GM21447 (cell line): Measurements from ENCODE around the gene RAMP1.

Source experiments
- ATAC-seq: cut with Tn5 transposase; IDR thresholded peaks from one replicate; pipeline ENCODE4 v1.9.1; 2021; ENCODE audit not compliant: unreplicated experiment

The RAMP1 gene

DNA sequence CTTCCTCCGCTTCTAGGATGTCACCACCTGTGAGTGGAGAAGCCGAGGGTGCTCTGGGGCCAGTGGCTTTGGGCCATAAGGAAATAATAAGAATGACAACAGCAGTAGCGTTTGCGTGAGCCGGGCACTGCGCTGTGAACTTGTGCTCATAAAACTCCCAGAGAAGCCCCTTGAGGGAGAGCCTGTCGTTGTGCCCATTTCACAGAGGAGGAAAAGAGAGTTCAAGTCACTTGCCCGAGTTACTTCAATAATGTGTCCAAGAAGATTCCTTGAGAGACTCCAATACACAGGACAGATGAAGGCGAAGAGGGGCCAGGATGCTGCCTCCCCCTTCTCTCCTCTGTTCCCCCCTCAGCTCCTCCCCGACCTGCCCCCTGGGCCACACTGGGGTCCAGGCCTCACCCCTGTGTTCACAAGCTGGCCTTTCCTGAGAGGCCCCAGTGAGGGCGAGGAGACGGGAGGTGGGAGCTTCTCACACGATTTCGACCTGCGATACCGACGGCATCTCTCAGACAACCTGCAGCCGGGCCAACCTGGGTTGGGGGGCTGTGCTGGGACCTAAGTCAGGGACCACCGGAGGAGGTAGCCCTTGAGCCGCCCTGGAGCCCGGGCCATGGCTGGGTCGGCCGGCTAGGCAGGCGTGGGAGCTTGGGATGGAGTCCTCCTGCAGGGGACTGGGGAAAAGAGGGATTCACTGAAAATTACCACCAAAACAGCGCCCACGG is 53.9 kb downstream of the RAMP1 start:
- ATAC-seq: no peak

DNA sequence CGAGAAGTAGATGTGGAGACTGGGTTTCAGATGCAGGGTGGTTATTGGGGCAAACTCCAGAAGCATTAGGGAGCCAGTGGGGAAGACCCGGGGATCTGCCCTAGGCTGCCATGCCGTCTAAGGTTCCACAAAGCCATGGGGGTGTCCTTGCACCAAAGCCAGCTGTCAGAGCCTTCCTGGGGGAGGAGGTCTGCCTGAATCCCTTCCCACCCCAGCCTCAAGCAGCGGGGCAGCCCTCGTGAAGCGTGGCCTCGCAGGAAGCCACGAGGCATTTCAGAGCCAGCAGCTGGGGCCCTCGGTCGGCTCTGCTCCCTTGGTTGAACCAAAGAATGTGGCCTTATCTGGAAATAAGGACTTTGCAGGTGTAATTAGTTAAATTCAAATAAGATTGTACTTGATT is 56.2 kb downstream of the RAMP1 start:
- no peak for ATAC-seq

DNA sequence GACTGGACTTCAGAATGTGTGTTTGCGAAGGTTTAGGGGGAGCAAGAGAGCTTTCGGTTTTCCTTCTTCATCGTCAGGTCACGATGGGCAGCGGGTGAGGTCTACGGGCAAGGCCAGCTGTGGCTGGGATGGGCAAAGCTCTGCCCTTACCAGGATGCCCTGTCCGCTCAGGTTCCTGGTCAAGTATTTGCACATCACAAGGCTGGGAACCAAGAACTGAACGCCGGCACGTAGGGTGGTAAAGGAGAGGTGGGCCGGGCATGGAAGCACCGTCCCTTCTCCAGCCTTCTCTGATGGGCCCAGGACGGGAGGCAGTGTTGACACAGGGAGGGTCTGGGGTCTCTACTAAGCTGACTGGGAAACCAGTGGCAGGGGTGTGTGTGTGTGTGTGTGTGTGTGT is 56.9 kb downstream of the RAMP1 start:
- ATAC-seq: no peak

DNA sequence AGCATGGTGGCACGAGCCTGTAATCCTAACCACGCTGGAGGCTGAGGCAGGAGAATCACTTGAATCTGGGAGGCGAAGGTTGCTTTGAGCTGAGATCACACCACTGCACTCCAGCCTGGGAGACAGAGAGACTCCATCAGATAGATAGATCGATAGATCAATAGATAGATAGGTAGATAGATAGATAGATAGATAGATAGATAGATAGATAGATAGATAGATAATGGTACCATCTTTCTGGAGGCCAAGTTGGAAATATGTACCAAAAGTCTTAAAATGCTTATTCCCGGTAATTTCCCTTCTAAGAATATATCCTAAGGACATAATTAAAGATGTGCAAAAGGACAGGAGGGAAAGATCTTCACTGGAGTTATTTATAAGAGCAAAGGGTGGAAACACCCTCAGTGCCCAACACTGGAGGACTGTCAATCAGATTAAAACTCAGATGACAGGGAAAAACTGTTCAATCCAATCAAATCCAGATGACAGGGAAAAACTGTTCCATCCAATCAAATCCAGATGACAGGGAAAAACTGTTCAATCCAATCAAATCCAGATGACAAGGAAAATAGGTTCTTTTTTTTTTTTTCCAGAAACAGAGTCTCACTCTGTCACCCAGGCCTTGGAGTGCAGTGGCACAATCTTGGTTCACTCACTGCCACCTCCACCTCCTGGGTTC is 58.4 kb downstream of the RAMP1 start:
- no peak for ATAC-seq

DNA sequence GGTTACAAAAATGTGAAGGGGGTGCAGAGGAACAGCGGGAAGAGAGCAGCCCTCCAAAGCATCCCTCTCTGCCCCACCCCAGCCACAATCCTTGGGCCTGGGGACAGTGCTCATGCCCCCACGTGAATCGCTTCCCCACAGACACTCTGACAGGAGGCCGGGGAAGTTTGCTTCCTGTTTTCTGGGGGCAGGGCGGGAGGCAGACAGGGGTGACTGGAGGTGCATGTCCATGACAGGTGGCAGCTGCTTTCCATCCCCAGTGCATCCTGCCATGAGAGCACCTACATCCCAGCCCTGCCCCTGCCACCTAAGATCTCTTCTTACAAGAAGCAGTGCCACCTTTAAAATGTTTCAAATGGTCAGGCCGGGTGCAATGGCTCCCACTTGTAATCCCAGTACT is 60.2 kb downstream of the RAMP1 start:
- no peak for ATAC-seq

DNA sequence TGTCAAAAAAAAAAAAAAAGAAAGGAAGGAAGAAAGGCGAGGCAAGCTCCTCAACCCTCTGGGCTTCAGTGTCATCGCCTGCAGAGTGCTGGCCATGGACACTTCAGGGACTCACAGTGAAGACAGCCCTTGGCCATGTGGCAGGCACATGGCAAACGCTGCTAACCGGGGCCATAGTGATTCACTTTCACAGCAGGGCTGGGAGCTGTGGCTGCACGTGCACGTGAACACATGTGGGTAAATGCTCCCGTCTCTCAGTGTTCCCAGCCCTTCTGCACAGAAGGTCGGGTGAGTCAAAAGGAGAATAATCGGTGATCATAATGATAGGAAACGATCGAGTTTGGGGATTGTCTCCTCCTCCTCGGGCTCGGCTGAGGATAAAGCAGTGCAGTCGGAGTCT is 61.2 kb downstream of the RAMP1 start:
- ATAC-seq: no peak

DNA sequence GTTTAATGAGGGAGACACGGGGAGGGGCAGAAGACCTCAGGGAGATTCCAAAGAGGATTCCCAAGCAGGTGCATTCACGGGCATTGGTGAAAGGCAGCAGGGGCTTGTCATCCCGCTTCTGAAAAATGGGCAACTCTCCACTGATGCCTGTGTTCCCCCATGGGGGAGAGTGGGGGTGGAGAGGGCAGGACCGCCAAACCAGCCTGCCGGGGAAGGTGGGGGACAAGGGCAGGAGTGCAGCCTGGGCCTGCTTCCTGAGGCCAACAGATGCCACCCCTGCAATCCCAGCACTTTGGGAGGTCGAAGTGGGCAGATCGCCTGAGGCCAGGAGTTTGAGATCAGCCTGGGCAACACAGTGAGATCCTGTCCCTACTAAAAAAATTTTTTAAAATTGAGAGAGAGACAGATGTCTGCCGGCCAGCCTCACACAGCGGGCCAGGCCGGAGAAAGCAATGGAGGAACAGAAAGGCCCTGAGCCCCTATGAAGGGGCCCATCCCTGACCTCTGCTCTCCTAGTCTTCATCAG is 62.6 kb downstream of the RAMP1 start:
- ATAC-seq: no peak

DNA sequence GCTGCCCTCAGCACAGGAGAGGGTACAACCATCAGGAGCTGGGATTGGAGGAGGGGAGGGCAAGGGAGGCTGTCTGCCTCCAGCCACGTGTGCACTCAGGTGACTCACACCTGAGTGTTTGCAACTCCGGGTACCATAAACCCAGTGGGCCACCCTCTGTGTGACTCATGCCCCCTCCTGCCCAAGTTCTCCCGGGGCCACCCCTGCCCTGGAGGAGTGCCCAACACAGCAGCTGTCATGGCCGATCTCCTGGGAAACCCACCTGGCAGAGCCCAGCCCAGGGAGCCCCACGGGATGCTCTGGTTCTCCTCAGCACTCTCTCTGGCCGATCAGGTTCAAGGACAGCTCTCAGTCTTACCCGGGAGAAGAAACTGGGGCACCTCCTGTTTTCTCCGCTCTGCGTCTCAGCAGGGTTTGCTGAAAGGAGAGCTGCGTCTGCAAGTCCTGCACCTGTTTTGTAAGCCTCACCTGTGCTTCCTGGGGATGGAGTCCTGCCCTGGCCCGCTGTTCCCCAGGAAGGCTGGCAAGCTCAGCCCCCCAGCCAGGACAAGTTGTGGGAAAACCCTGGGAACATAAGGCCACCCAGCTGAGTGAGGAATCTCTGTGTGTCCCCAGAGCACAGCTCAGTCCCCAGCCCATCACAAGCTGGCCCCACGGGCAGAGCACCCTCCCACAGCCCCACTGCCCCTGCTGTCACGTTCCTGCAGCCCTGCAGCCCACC is 63.4 kb downstream of the RAMP1 start:
- no peak for ATAC-seq

DNA sequence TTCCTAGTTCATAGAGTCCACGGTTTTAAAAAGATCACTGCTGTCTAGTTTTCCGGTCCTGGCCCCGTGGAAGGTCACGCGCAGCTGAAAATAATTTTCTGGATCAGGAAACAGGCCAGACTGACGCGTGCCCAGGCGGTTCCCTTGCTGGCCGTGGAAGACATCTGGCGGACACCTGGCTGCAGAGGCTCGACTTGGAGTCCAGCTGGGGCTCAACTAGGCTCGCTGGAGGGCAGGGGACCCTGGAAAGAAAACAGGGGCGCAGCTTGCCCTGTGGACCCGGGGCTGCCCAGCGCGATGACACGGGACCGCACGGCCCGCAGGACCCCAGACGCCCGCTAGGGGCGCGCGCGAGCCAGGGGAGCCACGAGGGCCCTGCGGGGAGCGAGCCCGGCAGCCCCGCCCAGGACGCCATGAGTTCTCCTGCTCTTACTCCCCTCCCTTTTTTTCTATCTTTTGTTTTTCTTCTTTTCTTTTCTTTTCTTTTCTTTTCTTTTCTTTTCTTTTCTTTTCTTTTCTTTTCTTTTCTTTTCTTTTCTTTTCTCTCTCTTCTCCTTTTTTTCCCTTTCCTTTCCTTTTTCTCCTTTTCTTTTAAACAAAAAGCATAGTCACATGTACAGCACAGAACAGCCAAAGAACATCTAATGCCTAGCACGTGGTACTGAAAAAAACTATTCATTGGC is 64.2 kb downstream of the RAMP1 start:
- peak; percentile 85 for ATAC-seq

DNA sequence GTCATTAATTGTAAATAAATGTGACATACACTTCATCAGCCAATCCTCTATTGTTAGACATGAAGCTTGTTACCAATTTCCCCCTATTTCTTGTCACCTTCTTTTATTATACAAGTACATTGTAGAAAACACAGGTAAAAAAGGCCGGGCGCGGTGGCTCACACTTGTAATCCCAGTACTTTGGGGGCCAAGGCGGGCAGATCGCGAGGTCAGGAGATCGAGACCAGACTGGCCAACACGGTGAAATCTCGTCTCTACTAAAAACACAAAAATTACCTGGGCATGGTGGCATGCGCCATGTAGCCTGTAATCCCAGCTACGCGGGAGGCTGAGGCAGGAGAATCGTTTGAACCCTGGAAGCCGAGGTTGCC is 64.7 kb downstream of the RAMP1 start:
- no peak for ATAC-seq

DNA sequence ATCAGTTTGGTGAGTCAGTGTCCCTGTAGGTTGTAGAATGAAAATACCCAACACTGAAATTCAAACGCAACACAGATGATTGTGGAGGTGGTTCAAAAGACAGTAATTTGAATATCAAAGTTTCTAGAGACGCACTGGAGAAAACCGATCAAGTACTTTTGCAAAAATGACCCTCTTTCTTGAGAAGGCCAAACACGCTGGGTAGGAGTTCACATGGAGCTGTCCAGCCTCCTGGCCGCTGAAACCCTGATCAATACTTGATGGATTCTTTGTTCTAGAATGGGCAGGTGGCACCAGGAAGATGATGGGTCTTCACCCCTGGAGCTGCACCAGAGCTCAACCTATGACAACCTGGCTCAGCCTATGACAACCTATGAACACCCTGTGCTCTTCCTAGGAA is 67.7 kb downstream of the RAMP1 start:
- no peak for ATAC-seq

DNA sequence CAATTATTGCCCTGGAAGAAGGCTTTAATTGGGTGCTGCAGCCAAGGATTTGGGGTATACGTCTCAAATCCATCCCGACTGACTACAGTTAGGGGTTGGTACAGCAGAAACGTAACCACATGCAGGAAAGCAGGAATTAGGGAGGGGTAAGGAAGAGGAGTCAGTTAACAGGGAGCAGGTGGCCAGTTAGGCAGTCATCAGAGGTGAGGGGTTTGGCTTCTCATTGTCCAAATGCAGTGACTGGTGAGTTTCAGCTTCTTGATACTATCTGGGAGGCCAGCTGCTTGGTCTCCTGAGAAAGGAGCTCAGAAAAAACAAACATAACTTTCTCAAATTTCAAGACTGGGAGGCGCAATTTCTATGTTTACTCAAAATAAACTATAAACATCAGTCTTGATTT is 68.6 kb downstream of the RAMP1 start:
- ATAC-seq: no peak

DNA sequence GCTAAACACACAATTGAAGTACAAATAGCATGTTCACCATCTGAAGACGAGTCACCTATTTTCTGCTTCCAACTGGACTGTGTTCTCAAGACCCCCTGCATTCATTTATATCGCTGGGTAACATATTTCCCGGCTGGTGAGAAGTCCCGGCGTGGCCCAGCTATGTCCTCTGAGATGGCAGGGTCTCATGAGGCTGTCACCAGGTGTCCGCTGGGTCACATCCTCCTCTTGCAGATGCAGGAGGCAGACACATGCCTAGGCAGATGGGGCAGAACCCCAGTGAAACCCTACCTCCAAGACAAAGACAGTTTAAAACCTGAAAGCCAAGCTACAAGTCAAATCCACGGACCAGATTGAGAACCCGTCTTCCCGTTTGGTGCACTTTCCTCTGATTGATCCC is 70.6 kb downstream of the RAMP1 start:
- ATAC-seq: no peak

DNA sequence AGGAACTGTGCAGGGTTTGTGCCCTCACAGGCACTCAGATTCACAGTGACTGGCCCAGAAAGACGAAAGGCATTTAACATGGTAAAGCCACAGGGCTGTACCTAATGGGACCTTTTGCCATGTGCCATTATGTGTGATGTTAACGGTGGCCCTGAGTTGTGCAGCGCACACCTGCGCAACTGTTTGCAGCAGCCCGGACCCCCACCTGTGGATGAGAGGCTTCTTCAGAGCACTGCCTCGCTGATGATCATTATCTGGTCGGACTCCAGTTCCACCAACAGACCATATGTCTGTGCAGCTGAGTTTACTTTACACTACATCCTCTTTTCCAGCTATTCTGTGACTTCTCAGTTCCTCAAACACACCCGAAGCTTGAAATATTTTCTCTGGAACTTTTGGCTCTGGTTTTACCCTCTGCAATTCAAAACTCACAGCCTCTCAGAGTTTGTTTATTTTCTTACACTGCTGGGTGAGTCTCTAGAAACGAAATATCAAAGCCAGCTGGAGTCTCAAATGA is 71.8 kb downstream of the RAMP1 start:
- ATAC-seq: no peak

DNA sequence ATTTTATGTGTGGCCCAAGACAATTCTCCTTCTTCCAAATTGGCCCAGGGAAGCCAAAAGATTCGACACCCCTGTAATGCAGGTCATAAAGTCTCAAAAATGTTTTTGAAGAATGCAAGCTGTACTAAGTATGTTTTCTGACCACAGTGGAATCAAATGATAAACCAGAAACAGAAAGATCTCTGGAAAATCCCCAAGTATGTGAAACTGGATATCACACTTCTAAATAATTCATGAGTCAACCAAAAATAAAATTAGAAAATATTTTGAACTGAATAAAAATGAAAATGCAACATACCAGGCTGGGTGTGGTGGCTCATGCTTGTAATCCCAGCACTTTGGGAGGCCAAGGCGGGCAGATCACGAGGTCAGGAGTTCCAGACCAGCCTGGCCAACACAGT is 73.3 kb downstream of the RAMP1 start:
- ATAC-seq: no peak

DNA sequence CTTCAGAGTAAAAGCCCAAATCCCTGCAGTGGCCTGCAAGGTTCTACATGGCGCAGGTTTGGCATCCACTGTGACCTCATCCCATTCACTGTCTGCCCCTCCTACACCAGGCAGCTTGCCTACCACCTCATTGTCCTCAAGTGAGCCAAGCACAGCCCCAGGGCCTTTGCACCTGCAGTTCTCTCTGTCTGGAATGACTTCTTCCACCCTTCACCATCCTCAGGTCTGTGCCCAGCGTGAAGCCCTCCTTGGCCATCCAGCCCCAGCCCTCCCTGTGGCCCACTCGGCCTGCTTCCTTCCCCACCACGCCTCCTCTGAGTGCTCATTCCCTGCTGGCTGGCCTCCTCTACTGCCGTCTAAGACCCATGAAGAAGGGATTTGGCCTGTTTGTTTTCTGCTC is 74.8 kb downstream of the RAMP1 start:
- no peak for ATAC-seq

DNA sequence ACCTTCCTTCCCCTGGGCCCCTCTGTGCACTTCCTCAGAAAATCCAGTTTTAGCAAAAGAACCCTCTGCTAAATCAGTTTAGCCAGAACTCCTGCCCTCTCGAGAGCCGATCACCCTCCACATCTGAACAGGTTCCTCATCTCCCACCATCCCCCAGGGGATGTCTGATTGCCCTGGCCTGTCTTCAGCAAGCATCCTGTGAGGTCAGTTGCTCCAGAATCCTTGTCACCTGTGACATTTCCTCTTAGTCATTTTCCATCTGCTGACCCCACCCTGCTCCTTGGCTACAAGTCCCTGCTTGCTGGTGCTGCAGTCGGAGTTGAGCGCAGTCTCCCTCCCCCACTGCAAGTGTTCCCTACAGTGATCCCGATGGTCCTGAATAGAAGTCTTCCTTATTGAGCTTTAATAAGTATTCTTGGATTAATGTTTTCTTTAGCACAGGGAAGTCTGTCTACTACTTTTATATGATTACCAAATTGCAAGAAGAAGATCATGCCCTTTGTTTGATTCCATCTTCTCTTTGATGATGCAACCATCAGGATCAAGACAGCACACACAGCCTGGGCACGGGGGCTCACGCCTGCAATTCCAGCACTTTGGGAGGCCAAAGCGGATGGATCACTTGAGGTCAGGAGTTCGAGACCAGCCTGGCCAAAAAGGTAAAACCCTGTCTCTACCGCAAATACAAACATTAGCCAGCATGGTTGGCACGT is 76.5 kb downstream of the RAMP1 start:
- no peak for ATAC-seq

DNA sequence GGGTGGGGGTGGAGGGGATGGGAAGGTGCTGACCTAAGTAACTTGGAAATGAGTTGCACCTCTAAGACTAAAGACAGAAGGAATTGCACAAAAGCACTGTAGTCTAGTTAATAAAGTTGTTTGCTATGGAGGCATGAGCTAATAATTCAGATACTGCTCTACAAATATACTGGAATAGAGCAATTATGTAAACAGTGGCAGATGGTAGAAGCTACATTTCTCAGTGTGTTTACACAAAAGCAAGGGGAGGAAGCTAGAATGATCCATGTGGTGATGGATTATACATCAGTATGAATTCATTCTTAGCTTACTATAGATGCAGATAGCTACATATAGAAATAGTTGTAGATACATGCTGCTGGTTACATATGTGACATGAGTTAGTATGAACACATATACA is 79.8 kb downstream of the RAMP1 start:
- ATAC-seq: no peak

DNA sequence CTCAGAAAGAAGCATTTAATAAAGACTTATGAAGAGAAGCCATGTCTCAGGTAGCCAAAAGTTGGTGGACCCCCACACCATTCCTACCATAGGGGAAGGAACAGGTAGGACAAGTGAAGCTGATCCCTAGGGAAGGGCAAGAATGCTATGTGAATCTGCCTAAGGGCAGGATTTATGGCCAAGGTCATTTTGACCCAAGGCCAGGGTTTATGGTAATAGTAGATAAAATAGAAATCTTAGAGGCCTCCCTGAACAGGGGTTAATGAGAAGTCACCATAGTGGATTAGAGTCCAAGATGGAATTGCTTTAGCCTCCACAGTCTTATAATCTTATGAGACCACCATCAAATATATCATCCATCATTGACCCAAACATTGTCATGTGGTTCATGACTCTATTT is 81.4 kb downstream of the RAMP1 start:
- no peak for ATAC-seq

DNA sequence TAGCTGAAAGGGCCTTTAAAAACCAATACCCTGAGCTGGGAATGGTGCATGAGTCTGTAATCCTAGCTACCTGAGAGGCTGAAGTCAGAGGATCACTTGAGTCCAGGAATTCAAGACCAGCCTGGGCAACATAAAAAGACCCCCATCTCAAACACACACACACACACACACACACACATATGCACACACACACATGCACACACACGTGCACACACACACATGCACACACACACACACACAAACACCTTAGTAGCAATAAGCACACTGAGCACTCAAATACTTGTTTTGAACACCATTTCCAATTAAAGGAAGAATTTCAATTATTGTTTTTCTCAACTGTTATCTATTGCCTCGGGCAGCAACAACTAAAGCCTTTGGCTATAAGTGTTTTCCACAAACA is 81.8 kb downstream of the RAMP1 start:
- no peak for ATAC-seq

DNA sequence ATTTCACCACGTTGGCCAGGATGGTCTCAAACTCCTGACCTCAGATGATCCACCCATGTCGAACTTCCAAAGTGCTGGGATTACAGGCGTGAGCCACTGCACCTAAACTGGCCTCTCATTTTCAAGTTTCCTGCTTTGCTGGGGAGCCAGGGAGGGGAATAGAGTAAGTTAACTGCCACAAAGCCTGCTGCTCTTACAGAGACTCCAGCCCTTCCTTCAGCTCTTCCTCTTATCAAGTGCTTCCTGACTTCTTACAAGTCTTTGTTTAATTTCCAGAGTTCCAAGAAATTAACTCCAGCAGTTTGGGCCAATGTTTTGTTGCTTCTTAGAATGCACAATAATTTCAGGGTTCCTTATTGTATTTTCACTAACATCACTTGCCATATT is 83.1 kb downstream of the RAMP1 start:
- no peak for ATAC-seq
